Measurements from ENCODE around the gene KIF1B.

- no peak for TF ChIP-seq REST (IDR thresholded peaks at IDR 0.05; ENCODE audit: insufficient read depth in 1 of 2, low read depth in 2 of 2, low read length in 1 of 2)
- no peak for TF ChIP-seq POLR2AphosphoS5 (IDR thresholded peaks at IDR 0.05; ENCODE audit: low read depth, low read length)
These were observed 110.0 kb downstream of the KIF1B start for GRCh38 chr1:10320336-10320735.

All from Panc1 (cell line).